Endothelial cell of umbilical vein (primary cell): Measurements from ENCODE around the gene YARS2.

Experiments
- CTCF ChIP-seq, 2 donors: IDR thresholded peaks; 1 replicate in 1 of 2; 2 replicates in 1 of 2; pipeline ENCODE4 v1.5.1; 2011; ENCODE audit warnings: low read length in 2 of 2, mild to moderate bottlenecking in 2 of 2, moderate library complexity in 2 of 2, control low read depth in 1 of 2, inconsistent platforms in 1 of 2, low read depth in 1 of 2; ENCODE audit not compliant: insufficient read depth in 1 of 2; ENCODE audit errors: extremely low read depth in 1 of 2
- EZH2 ChIP-seq: IDR thresholded peaks from 2 replicates; pipeline ENCODE4 v1.6.1; 2012; ENCODE audit warnings: borderline replicate concordance, low read depth, mild to moderate bottlenecking, moderate library complexity, low read length, inconsistent platforms; ENCODE audit not compliant: severe bottlenecking
- JUN ChIP-seq: IDR thresholded peaks from 2 replicates; pipeline ENCODE4 v1.6.1; 2011; ENCODE audit warnings: borderline replicate concordance, low read depth; ENCODE audit not compliant: insufficient read length, insufficient read depth
- MAX ChIP-seq: IDR thresholded peaks from 2 replicates; pipeline ENCODE4 v1.6.1; 2011; ENCODE audit not compliant: insufficient read depth, insufficient read length
- POLR2A ChIP-seq: IDR thresholded peaks from 2 replicates; pipeline ENCODE4 v1.6.1; 2012; ENCODE audit warnings: low read depth, mild to moderate bottlenecking, control low read depth, low read length
- POLR2AphosphoS5 ChIP-seq: IDR thresholded peaks from 2 replicates; pipeline ENCODE4 v1.6.1; 2012; ENCODE audit warnings: low read depth, mild to moderate bottlenecking, control low read depth, low read length, moderate library complexity; ENCODE audit not compliant: insufficient read depth

- TF ChIP-seq POLR2A (no peak), EZH2 (no peak), MAX (no peak), CTCF (IDR thresholded peaks at IDR 0.05; ENCODE audit: extremely low read depth in 1 of 2, insufficient read depth in 1 of 2, low read depth in 1 of 2, low read length in 2 of 2) (no peak), JUN (no peak), POLR2AphosphoS5 (no peak)
Measured at GRCh38 chr12:32702473-32702872, 53.2 kb downstream of the YARS2 start.
